T-cell (primary cell): ENCODE measurements around the gene PLAGL1. TPM values are rescaled to one million over a fixed set of nuclear protein-coding genes. Genes with fewer than 3 reads are reported as not detected.

Experiments used
- ATAC-seq, 4 experiments: fragments of 200-7000 bp in 3 of 4; fragments of 150-1000 bp in 1 of 4; cut with Tn5 transposase; replicated peaks in 1 of 4; 1 replicate in 3 of 4; 2 replicates in 1 of 4; pipeline ENCODE4 v1.10.0; 2021; ENCODE audit warnings: moderate library complexity in 3 of 4, mild to moderate bottlenecking in 2 of 4, moderate number of reproducible peaks in 1 of 4
- CTCF ChIA-PET, 2 donors: fragments of 300-600 bp; sonication (Branson Sonifier 250); formaldehyde crosslinking; loops; one replicate each; lab custom pipeline; 2022; ENCODE audit warnings: antibody characterized with exemption in 2 of 2; lab: Charles Lee
- POLR2A ChIA-PET, 2 donors: fragments of 300-600 bp; sonication (Branson Sonifier 250); formaldehyde crosslinking; loops; one replicate each; lab custom pipeline; 2022; ENCODE audit warnings: antibody characterized with exemption in 2 of 2; lab: Charles Lee
- DNase-seq, 35 experiments: peaks; one replicate each; pipeline versions ENCODE4 v3.0.0 to v3.0.0-alpha.2; 2013 to 2023
- H3K27ac ChIP-seq: one replicate; pipeline ENCODE4 v1.5.1; 2013; ENCODE audit warnings: low read length
- H3K27me3 ChIP-seq, 2 experiments: replicated peaks in 1 of 2; 1 replicate in 1 of 2; 2 replicates in 1 of 2; pipeline versions ENCODE4 v1.6.1 to v1.7.0; 2013; ENCODE audit warnings: low read length in 1 of 2, mixed read lengths in 1 of 2; ENCODE audit not compliant: control insufficient read depth in 2 of 2, insufficient read depth in 2 of 2; ENCODE audit errors: extremely low read depth in 1 of 2
- H3K36me3 ChIP-seq, 2 donors: 1 replicate in 1 of 2; 2 replicates in 1 of 2; pipeline versions ENCODE4 v1.6.1 to v1.7.0; 2013; ENCODE audit warnings: low read length in 1 of 2; ENCODE audit not compliant: control insufficient read depth in 2 of 2, insufficient read depth in 1 of 2; ENCODE audit errors: extremely low read depth in 1 of 2
- H3K4me1 ChIP-seq, 2 experiments: 1 replicate in 1 of 2; 2 replicates in 1 of 2; pipeline versions ENCODE4 v1.6.1 to v1.7.0; 2013; ENCODE audit warnings: low read length in 2 of 2, mixed read lengths in 1 of 2; ENCODE audit not compliant: insufficient read depth in 2 of 2, control insufficient read depth in 1 of 2; ENCODE audit errors: extremely low read depth in 1 of 2
- H3K4me3 ChIP-seq, 2 donors: 1 replicate in 1 of 2; 2 replicates in 1 of 2; pipeline versions ENCODE4 v1.5.1 to v1.7.0; 2013; ENCODE audit warnings: mild to moderate bottlenecking in 2 of 2, low read length in 1 of 2, moderate library complexity in 1 of 2; ENCODE audit not compliant: control insufficient read depth in 1 of 2; ENCODE audit errors: extremely low read depth in 1 of 2
- H3K9me3 ChIP-seq: 2 replicates; pipeline ENCODE4 v1.7.0; 2013
- H3K27ac Mint-ChIP-seq, 2 donors: one replicate each; pipeline ENCODE4 v1.8.0; 2020 to 2021; ENCODE audit warnings: mild to moderate bottlenecking in 2 of 2, mixed read lengths in 2 of 2
- H3K27me3 Mint-ChIP-seq, 2 donors: one replicate each; pipeline ENCODE4 v1.8.0; 2021 to 2022; ENCODE audit warnings: mixed read lengths in 2 of 2
- H3K36me3 Mint-ChIP-seq: one replicate; pipeline ENCODE4 v1.8.0; 2021; ENCODE audit warnings: mixed read lengths
- H3K4me1 Mint-ChIP-seq, 3 donors: one replicate each; pipeline ENCODE4 v1.8.0; 2020 to 2022; ENCODE audit warnings: mixed read lengths in 3 of 3, mild to moderate bottlenecking in 1 of 3
- H3K4me3 Mint-ChIP-seq, 3 donors: one replicate each; pipeline ENCODE4 v1.8.0; 2020 to 2022; ENCODE audit warnings: mild to moderate bottlenecking in 3 of 3, mixed read lengths in 3 of 3, moderate library complexity in 3 of 3
- H3K9me3 Mint-ChIP-seq, 3 donors: one replicate each; pipeline ENCODE4 v1.8.0; 2020 to 2022; ENCODE audit warnings: mixed read lengths in 3 of 3
- WGBS: methylation state at CpG from one replicate; pipeline ENCODE4 v1.1.5; 2013; ENCODE audit warnings: missing lambda C conversion rate; ENCODE audit not compliant: insufficient coverage; 5-methylcytosine and 5-hydroxymethylcytosine counted together
- total RNA-seq, 35 experiments: library from RNA in 6 of 35; stranded (reverse) in 6 of 35; fragments of 120-200 nt in 1 of 35; gene quantifications; one replicate each; pipeline versions ENCODE4 v1.2.1 to v1.2.4 and lab custom pipeline; 2013 to 2026

PLAGL1 gene
- total RNA-seq, 5 donors from 2014 or later (not counting 1 experiment from before 2014, with no cell fraction given): 3.4 to 5.7 (median 4.8) TPM

DNA sequence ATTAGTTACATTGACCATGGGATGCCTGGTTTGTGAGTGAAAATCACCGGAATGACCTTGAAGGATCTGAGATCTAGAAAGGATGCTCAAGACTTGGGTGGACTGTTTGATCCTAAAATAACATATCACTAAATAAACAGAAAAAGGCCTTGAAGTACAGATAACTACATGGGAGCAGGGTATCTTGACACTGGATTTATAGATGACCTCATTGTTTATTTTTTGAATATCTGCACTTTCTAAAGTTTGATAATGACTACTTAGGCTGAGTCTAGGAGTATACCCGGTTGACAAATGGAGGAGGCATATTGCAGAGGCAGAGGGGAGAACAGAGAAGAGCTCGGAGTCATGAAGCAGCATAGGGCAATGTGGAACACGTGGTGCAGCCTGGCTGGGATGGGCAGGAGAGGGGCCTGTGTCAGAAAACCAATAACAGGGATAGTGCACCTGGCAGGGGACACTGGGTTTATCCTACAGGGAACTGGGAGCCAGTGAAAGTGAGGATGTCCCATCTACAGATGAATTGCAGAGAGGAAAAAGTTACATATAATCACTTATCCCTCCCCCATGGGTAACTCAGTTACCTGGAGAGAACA is 50.3 kb downstream of the PLAGL1 start:
- WGBS: 80% methylated on average over 3 of the region's 4 CpGs
- ATAC-seq (no peak), DNase-seq (no peak)
- ChIA-PET POLR2A (no interaction called here), CTCF (interaction anchor here in 1 of 2 donors (0.9 kb wide), 1 partner anchor 383 kb away, joined by 3 read pairs; no protein-coding TSS in a partner anchor)
- no peaks in the 10 kb centered on the region for H3K27me3 ChIP-seq
- H3K27ac ChIP-seq: no peak overlapping the region
- peaks cover 0 to 2% of the 10 kb centered on the region in 2 donors for H3K27me3 Mint-ChIP-seq
- H3K4me3 ChIP-seq: no peak overlapping the region
- no peaks in the 10 kb centered on the region for H3K9me3 ChIP-seq
- H3K27ac Mint-ChIP-seq: no peak overlapping the region
- no peaks in the 10 kb centered on the region for H3K36me3 Mint-ChIP-seq
- H3K4me1 Mint-ChIP-seq: no peaks in the 10 kb centered on the region
- H3K4me1 ChIP-seq: no peaks in the 10 kb centered on the region
- H3K4me3 Mint-ChIP-seq: no peak overlapping the region
- no peaks in the 10 kb centered on the region for H3K36me3 ChIP-seq
- H3K9me3 Mint-ChIP-seq: no peaks in the 10 kb centered on the region

DNA sequence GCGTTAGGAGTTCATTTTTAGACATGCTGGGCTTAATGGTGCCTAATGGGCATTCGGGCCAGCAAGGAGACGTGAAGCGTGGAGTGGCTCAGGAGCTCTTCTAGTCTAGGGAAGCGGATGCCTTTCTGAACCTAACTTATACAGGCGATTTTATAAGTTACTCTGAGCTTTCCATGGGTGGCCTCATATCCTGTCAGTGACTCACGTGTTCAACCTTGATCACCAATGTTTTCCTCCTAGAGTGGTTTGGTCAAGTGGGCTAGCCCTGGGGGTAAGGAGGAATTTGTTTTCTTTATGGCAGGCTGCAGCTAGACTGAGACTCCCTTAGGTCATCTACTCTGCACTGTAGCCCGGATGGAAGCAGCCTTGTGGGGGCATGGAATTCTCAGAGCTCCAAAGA is 52.1 kb downstream of the PLAGL1 start:
- H3K4me3 ChIP-seq: no peak overlapping the region
- ATAC-seq (no peak), DNase-seq (no peak)
- ChIA-PET CTCF (interaction anchor here in 1 of 2 donors (1.3 kb wide), 1 partner anchor 12 kb away, joined by 4 read pairs; no protein-coding TSS in a partner anchor), POLR2A (no interaction called here)
- H3K4me1 Mint-ChIP-seq: no peaks in the 10 kb centered on the region
- H3K4me1 ChIP-seq: no peaks in the 10 kb centered on the region
- H3K36me3 ChIP-seq: no peaks in the 10 kb centered on the region
- H3K9me3 Mint-ChIP-seq: no peaks in the 10 kb centered on the region
- H3K27me3 ChIP-seq: no peaks in the 10 kb centered on the region
- 98% methylated on average over 4 of the region's 8 CpGs for WGBS
- no peak overlapping the region for H3K27ac Mint-ChIP-seq
- H3K9me3 ChIP-seq: no peaks in the 10 kb centered on the region
- H3K36me3 Mint-ChIP-seq: no peaks in the 10 kb centered on the region
- H3K27ac ChIP-seq: no peak overlapping the region
- H3K4me3 Mint-ChIP-seq: no peak overlapping the region
- H3K27me3 Mint-ChIP-seq: no peaks in the 10 kb centered on the region

DNA sequence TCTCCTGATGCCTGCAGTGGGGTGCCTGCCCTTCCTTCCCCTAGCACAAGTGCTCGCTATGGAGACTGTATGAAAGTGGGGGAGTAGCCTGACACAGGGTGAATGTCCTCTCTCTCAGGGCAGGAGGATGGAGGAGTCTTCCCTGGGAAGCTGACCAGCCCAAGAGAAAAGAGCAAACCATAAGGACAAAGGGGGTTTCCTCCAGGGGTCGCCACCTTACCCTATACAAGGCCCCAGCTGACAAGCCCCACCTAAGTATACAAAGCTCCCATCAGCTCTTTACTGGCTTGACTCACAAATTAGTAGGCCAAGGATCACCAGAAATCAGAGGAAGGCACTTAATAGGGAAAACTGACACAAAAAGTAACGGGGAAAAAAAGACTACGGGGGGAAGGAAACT is 54.1 kb downstream of the PLAGL1 start:
- H3K4me3 Mint-ChIP-seq: no peak overlapping the region
- no peak for DNase-seq
- WGBS: no CpG with 5 or more reads among the region's 4 CpGs

DNA sequence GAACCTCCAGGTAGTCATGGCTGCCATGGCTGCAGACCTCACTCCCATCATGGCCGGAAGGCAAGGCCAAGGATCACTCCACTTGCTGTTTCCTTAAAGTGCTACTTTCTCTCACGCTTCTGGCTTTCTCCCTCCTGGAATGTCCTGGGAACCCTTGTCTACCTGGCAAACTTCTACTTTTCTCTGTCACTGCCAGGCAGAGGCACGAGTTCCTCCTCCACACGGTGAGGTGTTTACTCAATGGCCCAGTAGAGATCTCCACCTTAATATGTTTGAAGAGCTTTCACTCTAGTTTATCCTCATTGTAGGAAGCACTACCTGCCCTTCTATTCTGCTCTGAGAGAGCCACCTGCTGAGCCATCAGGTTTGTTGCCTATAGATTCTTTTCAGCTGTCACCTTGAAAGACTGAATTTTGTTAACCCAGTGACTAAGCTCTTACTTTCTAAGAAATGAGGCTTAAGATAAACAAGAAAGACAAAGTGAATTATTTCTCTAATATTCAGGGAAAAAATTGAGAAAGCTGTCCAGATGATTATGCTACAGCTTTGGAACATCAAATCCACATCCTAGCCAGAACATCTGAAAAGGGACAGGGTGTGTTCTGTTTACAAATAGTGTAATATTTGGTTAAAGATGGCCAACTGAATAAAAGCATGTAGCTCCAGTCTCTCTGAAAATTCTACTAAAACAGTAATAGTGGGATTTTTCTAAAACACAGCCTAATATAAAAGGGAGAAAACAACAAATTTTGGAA is 54.9 kb downstream of the PLAGL1 start:
- Histone ChIP-seq H3K4me3 (no peak overlapping the region), H3K27me3 (no peaks in the 10 kb centered on the region), H3K4me1 (no peaks in the 10 kb centered on the region), H3K9me3 (no peaks in the 10 kb centered on the region), H3K36me3 (no peaks in the 10 kb centered on the region), H3K27ac (no peak overlapping the region)
- Mint-ChIP-seq H3K4me3 (no peak overlapping the region), H3K4me1 (no peaks in the 10 kb centered on the region), H3K27ac (no peak overlapping the region), H3K9me3 (no peaks in the 10 kb centered on the region), H3K27me3 (no peaks in the 10 kb centered on the region), H3K36me3 (no peaks in the 10 kb centered on the region)
- WGBS: 100% methylated on average over 3 of the region's 4 CpGs
- POLR2A ChIA-PET: no interaction called here
- CTCF ChIA-PET: interaction anchor here in 1 of 2 donors (1.2 kb wide), 1 partner anchor 13 kb away, joined by 5 read pairs; no protein-coding TSS in a partner anchor
- DNase-seq (no peak), ATAC-seq (no peak)

More for the DNA sequence above, 54.1 kb downstream of the PLAGL1 start:
- no peak for ATAC-seq
- no peaks in the 10 kb centered on the region for H3K4me1 Mint-ChIP-seq
- H3K27ac ChIP-seq: no peak overlapping the region
- H3K9me3 ChIP-seq: no peaks in the 10 kb centered on the region
- H3K27me3 ChIP-seq: no peaks in the 10 kb centered on the region
- ChIA-PET CTCF (interaction anchor here (0.7 to 1.2 kb wide), 2 partner anchors 14 to 119 kb away, joined by 3 to 5 read pairs; no protein-coding TSS in a partner anchor), POLR2A (no interaction called here)
- H3K36me3 Mint-ChIP-seq: no peaks in the 10 kb centered on the region
- no peaks in the 10 kb centered on the region for H3K36me3 ChIP-seq
- no peaks in the 10 kb centered on the region for H3K9me3 Mint-ChIP-seq
- H3K27ac Mint-ChIP-seq: no peak overlapping the region
- H3K4me1 ChIP-seq: no peaks in the 10 kb centered on the region
- H3K4me3 ChIP-seq: no peak overlapping the region
- no peaks in the 10 kb centered on the region for H3K27me3 Mint-ChIP-seq

DNA sequence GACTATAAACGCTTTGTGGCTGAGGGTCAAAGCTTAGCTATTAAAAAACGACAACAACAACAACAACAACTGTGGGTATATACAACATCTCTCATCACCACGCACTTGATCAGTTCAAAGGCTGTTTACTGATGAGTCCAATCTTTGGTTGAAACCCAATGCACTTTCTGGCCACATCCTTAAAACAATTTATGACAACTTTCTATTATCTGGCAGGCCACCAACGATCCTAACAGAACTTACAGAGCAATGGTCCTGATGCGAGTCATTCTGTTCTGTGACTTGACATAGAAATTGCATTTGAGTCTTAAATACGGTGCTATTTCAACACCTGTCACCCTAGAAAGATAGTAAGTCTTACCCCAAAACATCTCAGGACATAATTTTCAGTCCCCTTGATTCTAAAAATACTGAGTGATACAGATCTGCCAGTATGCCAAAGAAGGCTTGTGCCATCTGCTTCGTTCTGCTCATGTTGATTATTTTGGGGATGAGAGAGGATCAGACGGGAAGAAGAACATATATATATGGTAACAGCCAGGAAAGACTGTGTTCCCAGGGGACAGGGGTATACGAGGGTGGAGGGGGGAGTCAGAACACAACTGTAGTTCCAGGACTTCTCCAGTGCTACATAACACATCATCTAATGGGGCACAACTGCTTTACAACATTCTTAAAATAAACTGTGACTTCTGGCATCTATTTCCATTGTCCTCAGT is 55.8 kb downstream of the PLAGL1 start:
- ChIA-PET POLR2A (no interaction called here), CTCF (interaction anchor here in 1 of 2 donors (2.3 kb wide), 1 partner anchor 14 kb away, joined by 4 read pairs; no protein-coding TSS in a partner anchor)
- no peak overlapping the region for H3K4me3 Mint-ChIP-seq
- H3K4me1 Mint-ChIP-seq: no peaks in the 10 kb centered on the region
- no peak for ATAC-seq
- 79% methylated on average over 5 of the region's 9 CpGs for WGBS
- Histone ChIP-seq H3K27me3 (no peaks in the 10 kb centered on the region), H3K36me3 (no peaks in the 10 kb centered on the region), H3K27ac (no peak overlapping the region), H3K4me1 (no peaks in the 10 kb centered on the region), H3K9me3 (no peaks in the 10 kb centered on the region), H3K4me3 (no peak overlapping the region)
- no peaks in the 10 kb centered on the region for H3K9me3 Mint-ChIP-seq
- H3K27ac Mint-ChIP-seq: no peak overlapping the region
- H3K27me3 Mint-ChIP-seq: no peaks in the 10 kb centered on the region
- peaks cover 4% of the 10 kb centered on the region for H3K36me3 Mint-ChIP-seq
- no peak for DNase-seq

DNA sequence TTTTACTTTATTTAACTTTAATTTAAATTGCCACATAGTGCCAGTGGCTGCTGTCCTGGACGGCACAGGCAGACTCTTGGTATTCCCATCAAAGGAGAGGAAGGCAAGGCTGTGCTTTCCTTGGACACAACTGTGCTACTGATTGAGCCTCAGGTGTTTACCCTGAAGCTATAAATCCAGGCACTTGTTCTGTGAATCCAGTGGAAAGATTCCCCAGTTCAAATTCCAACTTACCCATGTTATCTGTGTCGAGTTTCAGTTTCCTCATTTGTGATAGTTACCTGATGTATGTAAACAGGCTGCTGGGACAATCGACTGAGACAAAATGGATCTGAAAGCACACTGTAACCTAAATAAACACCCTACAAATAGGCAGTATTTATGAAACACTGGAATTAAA is 57.2 kb downstream of the PLAGL1 start:
- ChIA-PET CTCF (interaction anchor here (0.8 to 2.3 kb wide), 6 partner anchors 9 to 13 kb away, joined by 3 to 6 read pairs (median 4); no protein-coding TSS in a partner anchor), POLR2A (no interaction called here)
- H3K27ac Mint-ChIP-seq: no peak overlapping the region
- no peaks in the 10 kb centered on the region for H3K9me3 Mint-ChIP-seq
- H3K4me3 Mint-ChIP-seq: no peak overlapping the region
- no peaks in the 10 kb centered on the region for H3K9me3 ChIP-seq
- no peaks in the 10 kb centered on the region for H3K4me1 ChIP-seq
- H3K27ac ChIP-seq: no peak overlapping the region
- no peak for ATAC-seq
- no peaks in the 10 kb centered on the region for H3K4me1 Mint-ChIP-seq
- H3K27me3 ChIP-seq: no peaks in the 10 kb centered on the region
- H3K27me3 Mint-ChIP-seq: no peaks in the 10 kb centered on the region
- WGBS: 67% methylated on average over 1 of the region's 3 CpGs
- no peak for DNase-seq
- H3K4me3 ChIP-seq: no peak overlapping the region
- no peaks in the 10 kb centered on the region for H3K36me3 ChIP-seq
- peaks cover 6% of the 10 kb centered on the region for H3K36me3 Mint-ChIP-seq
